Measurements from ENCODE around the gene ITGA11. TPM values are rescaled to one million over a fixed set of nuclear protein-coding genes. Genes with fewer than 3 reads are reported as not detected.

Gene ITGA11
- total and polyA plus RNA-seq, 2 of the 4 experiments (the other 2 are of a cell fraction): 4.1 to 6.6 TPM

DNA sequence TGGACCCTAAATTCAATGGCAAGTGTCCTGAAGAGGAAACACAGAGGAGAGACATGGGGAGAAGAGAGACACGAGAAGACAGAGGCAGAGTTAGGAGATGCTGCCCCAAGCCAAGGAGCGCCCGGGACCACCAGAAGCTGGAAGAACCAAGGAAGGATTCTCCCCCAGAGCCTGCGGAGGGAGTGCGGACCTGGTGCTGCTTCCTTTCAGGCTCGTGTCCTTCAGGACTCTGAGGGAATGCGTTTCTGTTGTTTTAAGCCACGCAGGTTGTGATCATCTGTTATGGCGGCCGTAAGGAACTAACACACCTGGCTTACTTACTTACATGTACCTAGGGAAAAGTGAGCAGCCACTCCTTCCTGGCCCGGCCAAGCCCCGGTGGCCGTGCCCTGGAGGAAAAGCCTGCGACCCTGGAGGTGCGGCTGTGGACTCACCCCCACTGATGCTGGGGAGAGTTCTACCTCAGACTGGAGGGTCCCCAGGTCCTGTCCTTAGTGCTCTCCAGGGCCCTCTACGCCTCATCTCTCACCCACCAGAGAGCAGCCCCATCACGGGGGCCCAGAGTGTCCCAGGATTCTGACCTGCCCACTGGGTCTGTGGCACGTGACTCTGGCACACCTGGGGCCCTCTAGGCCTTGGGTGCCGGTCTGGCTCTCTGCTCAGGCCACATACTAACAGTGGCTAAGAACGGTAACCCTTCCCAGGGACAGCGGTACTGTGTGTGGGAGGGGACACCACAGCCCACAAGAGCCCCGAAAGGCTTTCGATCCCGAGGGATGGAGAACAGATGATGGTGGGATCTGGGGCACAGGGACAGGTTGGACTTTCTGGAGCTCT is 61.8 kb downstream of the ITGA11 start (continued):
- TF ChIP-seq SMC3 (IDR thresholded peaks at IDR 0.05; ENCODE audit: low read depth, low read length): no peak

- ChIA-PET CTCF (interaction anchor here (0.6 to 1.1 kb wide), 2 partner anchors 35 to 835 kb away, joined by 4 read pairs; no protein-coding TSS in a partner anchor), POLR2A (ENCODE audit: unreplicated experiment) (no interaction called here)
- no peak overlapping the region; the same call in 1 of the 2 replicates for H2BK20ac ChIP-seq (ENCODE audit: low read depth, low read length)
- H3K14ac ChIP-seq (replicated peaks; ENCODE audit: low read depth, low read length): peak overlapping the region; percentile 35
- peak overlapping the region; percentile 48 for H3K27ac ChIP-seq (ENCODE audit: insufficient read depth, low read length)
- H3K23ac ChIP-seq (ENCODE audit: low read depth, low read length): no peak overlapping the region
- peak overlapping the region; percentile 10; the same call in 1 of the 2 replicates for H4K5ac ChIP-seq (ENCODE audit: low read depth, low read length)
- no peak overlapping the region; the same call in 1 of the 2 replicates for H4K91ac ChIP-seq (ENCODE audit: insufficient read depth, low read depth, low read length)
- H3K4ac ChIP-seq (ENCODE audit: low read depth, low read length): peak overlapping the region; percentile 87
- H3K4me2 ChIP-seq (ENCODE audit: low read depth, low read length): no peak overlapping the region
- H3K18ac ChIP-seq (ENCODE audit: low read depth, low read length): peak overlapping the region; percentile 32; the same call in 1 of the 2 replicates
- H3K4me3 ChIP-seq (ENCODE audit: insufficient read depth, low read depth, low read length): no peak overlapping the region
- no peaks in the 10 kb centered on the region for H4K20me1 ChIP-seq (ENCODE audit: insufficient read depth, low read length)
- H3K4me1 ChIP-seq (ENCODE audit: control insufficient read depth, insufficient read depth, low read length): peaks cover 19% of the 10 kb centered on the region
- no peak overlapping the region for H3K56ac ChIP-seq (ENCODE audit: extremely low read depth, insufficient read depth, low read length)
- ATAC-seq (ENCODE audit: low read depth): peak; percentile 40; the same call in 1 of the 2 replicates
- no peak overlapping the region for H3K9ac ChIP-seq (ENCODE audit: low read depth, low read length)
- peak overlapping the region; percentile 94 for H2AK5ac ChIP-seq (ENCODE audit: low read depth, low read length)
- H3K36me3 ChIP-seq (ENCODE audit: control insufficient read depth, insufficient read depth, low read length): peaks cover 3% of the 10 kb centered on the region; the same call in 1 of the 2 replicates
- 100% methylated on average over 8 of the region's 9 CpGs; no CpG with 5 or more reads in 1 of the 2 experiments for WGBS, 2 experiments (ENCODE audit: extremely low coverage in 2 of 2, insufficient read length in 1 of 2)
- no peaks in the 10 kb centered on the region for H3K9me3 ChIP-seq (ENCODE audit: control insufficient read depth, insufficient read depth, low read length)
- H4K8ac ChIP-seq (ENCODE audit: low read depth in 2 of 2, low read length in 2 of 2): peak overlapping the region; percentile 64 to 73
- peak overlapping the region; percentile 60; the same call in 2 of the 3 replicates for H2BK15ac ChIP-seq (ENCODE audit: low read depth, low read length)
- no peaks in the 10 kb centered on the region for H3K27me3 ChIP-seq (ENCODE audit: control insufficient read depth, insufficient read depth, low read length)
- DNase-seq: peak; percentile 58
- dilution Hi-C loops (cut with HindIII; ENCODE audit: low sequenced_read_pairs, unreplicated experiment): no loop called here
- intact Hi-C loops (cut with micrococcal nuclease): no loop called here
- H3K9me1 ChIP-seq (ENCODE audit: insufficient read depth, low read length): peaks cover 13% of the 10 kb centered on the region
- TF ChIP-seq RCOR1 (IDR thresholded peaks at IDR 0.05; ENCODE audit: insufficient replicate concordance, low read length) (no peak), MXI1 (IDR thresholded peaks at IDR 0.05; ENCODE audit: borderline replicate concordance, low read depth, low read length) (no peak), FOS (IDR thresholded peaks at IDR 0.05; ENCODE audit: low read depth, low read length) (0 out of 2 replicates have a peak, but pooled peaks have one; percentile 8), RAD21 (IDR thresholded peaks at IDR 0.05; ENCODE audit: low read length) (no peak)
- H2BK120ac ChIP-seq (ENCODE audit: low read depth, low read length): peak overlapping the region; percentile 43
- no TSS peak for BruUV-seq (replicated peaks)
- H2AK9ac ChIP-seq (replicated peaks; ENCODE audit: low read depth, low read length, poor library complexity): peak overlapping the region; percentile 7
- peak overlapping the region; percentile 79 for H2AFZ ChIP-seq (replicated peaks; ENCODE audit: low read length, poor library complexity)
- in situ Hi-C loops (cut with MboI; ENCODE audit: low sequenced_read_pairs): no loop called here
- H3K79me1 ChIP-seq (ENCODE audit: low read depth in 1 of 2, low read length in 2 of 2): no peaks in the 10 kb centered on the region
- peak overlapping the region; percentile 4 for H2BK5ac ChIP-seq (ENCODE audit: low read depth, low read length, poor library complexity, severe bottlenecking)
Observed at GRCh38 chr15:68368731-68369435, 63.1 kb downstream of the ITGA11 start.

Measured in IMR-90 (cell line).